WI38 (cell line): Measurements from ENCODE around the gene GPR3.

Source experiments
- H3K4me3 ChIP-seq: 2 replicates; pipeline ENCODE4 v1.5.1; 2011; ENCODE audit warnings: low read depth, mild to moderate bottlenecking, control low read depth, low read length
- TF ChIP-seq, protein P1 (sequence below): IDR thresholded peaks from 2 replicates; pipeline ENCODE4 v1.5.1; 2012; ENCODE audit warnings: low read depth, mild to moderate bottlenecking, control low read depth, low read length

Gene GPR3, protein sequence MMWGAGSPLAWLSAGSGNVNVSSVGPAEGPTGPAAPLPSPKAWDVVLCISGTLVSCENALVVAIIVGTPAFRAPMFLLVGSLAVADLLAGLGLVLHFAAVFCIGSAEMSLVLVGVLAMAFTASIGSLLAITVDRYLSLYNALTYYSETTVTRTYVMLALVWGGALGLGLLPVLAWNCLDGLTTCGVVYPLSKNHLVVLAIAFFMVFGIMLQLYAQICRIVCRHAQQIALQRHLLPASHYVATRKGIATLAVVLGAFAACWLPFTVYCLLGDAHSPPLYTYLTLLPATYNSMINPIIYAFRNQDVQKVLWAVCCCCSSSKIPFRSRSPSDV

DNA sequence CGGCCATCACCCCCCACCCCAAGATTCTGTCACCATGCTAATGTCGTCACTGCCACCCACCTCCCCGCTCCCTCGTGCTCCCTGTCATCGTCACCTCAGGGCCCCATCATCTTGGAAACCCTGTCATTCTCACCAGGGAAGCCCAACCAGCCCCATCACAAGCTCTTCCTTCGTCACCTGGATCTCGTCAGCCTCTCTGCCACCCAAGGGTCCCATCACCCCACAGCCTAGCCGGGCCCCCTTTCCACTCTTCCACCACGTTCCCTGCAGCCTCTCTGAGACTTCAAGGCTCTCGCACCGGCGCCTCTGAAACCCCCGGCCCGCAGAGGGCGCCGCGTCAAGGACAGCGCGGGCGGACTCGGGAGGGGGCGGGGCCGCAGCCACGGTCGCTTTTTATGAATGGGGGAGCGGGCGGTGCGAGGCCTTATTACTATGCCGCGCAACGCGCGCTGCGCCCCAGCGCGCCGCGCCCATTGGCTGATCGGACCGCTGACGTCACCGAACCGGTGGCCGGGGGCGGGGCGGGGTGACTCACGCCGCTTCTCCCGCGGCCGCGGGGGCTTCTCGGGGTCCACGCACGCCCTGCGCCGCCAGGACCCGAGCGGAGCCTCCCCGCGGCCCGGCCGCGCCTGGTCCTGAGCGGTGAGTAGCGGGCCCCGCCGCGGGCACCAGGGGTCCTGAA, at the start of gene GPR3:
GPR3 (plus strand) TSS at position 527 of the 682 bp plus-strand sequence. CDS start 1,177 bp downstream, outside the sequence.
- TF ChIP-seq, protein P1, sequence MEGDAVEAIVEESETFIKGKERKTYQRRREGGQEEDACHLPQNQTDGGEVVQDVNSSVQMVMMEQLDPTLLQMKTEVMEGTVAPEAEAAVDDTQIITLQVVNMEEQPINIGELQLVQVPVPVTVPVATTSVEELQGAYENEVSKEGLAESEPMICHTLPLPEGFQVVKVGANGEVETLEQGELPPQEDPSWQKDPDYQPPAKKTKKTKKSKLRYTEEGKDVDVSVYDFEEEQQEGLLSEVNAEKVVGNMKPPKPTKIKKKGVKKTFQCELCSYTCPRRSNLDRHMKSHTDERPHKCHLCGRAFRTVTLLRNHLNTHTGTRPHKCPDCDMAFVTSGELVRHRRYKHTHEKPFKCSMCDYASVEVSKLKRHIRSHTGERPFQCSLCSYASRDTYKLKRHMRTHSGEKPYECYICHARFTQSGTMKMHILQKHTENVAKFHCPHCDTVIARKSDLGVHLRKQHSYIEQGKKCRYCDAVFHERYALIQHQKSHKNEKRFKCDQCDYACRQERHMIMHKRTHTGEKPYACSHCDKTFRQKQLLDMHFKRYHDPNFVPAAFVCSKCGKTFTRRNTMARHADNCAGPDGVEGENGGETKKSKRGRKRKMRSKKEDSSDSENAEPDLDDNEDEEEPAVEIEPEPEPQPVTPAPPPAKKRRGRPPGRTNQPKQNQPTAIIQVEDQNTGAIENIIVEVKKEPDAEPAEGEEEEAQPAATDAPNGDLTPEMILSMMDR: peak; percentile 52
- H3K4me3 ChIP-seq: peak within 1 kb of the TSS; percentile 87

DNA sequence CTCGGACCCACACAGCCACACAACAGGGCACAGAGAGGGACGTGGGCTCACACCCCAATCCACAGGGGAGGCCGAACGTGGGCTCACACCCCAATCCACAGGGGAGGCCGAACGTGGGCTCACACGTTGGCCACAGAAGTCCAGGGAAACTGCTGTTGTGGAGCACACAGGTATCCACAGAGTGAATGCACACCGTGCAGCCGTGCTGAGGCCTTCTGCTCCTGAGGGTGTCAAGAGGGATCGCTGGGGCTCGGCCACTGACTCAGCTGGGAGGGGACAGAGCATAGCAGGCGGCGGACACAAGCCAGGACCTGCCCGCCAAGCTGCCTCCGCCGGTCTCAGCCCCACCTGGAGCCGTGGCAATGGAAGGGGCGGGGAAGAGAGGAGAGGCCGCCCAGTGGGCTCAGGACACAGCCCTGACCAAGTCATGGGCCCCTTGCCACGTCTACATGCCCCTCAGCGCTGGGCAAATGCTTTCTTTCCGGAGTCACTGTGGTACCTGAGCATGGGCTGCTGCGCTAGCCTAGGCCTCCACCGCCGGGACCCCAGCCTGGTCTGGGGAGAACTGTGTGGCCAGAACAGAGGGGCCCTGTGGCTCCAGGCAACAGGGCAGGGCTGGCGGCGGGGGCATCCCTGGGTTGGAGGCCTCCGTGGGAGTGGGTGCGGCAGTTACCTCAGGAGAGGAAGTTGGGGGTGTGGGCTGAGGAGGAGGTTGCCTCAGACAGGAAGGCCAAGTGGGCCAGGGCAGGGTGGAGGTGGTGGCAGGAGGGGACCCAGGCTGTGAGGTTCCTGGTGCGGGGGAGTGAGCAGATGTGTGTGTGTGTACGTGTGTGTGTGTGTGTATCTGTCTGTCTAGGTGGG, 49.4 kb upstream of the GPR3 start:
- H3K4me3 ChIP-seq: no peak overlapping the region
- TF ChIP-seq, protein P1: no peak

DNA sequence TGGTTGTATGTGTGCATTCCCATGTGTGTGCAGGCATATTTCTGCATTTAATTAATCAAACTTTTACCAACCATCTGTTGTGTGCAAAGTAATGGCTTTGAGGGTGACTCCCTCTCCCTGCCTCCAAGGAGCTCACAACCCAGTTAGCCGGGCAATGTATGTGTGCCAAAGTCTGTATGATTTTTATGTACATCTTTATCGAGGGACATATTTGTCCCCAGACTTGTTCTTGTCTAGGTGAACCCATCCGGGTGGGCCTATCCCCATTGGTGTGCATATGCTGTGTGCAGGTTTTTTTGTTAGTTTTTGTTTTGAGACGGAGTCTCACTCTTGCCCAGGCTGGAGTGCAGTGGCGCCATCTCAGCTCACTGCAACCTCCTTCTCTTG, 48.8 kb upstream of the GPR3 start:
- no peak overlapping the region for H3K4me3 ChIP-seq
- TF ChIP-seq, protein P1: no peak

DNA sequence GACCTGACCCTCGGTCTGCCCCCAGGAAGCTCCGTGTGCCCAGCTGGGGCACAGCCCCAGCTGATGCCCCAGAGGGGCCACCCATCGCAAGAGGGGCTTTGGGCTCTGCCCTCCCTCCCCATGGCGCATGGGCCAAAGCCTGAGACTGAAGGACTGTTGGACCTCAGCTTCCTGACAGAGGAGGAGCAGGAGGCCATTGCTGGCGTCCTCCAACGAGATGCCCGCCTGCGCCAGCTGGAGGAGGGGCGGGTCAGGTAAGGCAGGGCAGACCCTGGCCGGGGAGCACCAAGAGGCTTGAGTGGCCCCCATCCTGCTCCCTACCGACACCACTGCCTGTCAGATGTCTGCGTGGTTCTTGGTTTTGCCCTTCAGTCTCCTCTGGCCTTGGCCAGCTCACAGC, 47.1 kb upstream of the GPR3 start:
- H3K4me3 ChIP-seq: no peak overlapping the region
- TF ChIP-seq, protein P1: no peak

DNA sequence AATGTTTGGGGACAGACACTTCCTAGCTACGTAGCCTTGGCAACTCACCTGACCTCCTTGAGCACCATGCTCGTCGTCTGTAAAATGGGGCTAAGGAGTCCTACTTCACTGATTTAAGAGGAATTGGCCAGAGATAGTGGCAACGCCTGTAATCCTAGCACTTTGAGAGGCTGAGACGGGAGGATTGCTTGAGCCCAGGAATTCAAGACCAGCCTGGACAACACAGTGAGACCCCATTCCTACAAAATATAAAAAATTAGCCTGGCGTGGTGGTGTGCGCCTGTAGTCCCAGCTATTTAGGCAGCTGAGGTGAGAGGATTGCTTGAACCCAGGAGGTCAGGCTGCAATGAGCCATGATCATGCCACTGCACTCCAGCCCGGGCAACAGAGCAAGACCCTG, 46.1 kb upstream of the GPR3 start:
- no peak overlapping the region for H3K4me3 ChIP-seq
- TF ChIP-seq, protein P1: no peak

DNA sequence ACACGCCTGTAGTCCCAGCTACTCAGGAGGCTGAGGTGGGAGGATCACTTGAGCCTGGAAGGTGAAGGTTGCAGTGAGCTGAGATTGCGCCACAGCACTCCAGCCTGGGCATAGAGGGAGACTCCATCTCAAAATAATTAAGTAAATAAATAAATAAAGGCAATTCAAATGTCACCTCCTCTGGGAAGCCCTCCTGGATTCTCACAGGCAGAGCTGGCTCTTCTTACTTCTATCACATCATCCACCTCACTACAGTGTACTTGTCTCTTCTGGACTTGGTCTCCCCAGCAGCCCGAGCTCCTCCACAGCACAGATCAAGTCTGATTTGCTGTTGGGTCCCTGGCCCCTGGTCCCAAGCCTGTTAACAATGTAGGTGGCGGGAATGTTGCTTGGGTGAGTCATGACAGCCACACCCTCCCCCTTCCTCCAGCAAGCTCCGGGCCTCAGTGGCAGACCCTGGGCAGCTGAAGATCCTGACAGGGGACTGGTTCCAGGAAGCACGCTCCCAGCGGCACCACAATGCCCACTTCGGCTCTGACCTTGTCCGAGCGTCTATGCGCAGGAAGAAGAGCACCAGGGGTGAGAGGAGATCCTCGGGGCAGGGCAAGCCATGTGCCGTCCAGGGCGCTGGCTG, 45.3 kb upstream of the GPR3 start:
- H3K4me3 ChIP-seq: no peak overlapping the region
- TF ChIP-seq, protein P1: no peak
